Measurements from ENCODE around the gene ZC2HC1C. TPM values are rescaled to one million over a fixed set of nuclear protein-coding genes. Genes with fewer than 3 reads are reported as not detected.

Gene ZC2HC1C
- total RNA-seq: 5.2 TPM
- long read RNA-seq, partial matches to known transcripts: 1 of 12 reads
- long read RNA-seq, other reads (novel, unspliced or antisense): 9 of 12 reads

GRCh38 chr14:75069121-75069810 lies at the start of gene ZC2HC1C:
ZC2HC1C (plus strand) TSS chr14:75069641; CDS start chr14:75070574, 933 bp downstream.
- intact Hi-C loops (cut with DNase I): loop anchor here (5.0 kb wide), 1 partner anchor 67 kb away; the partner anchor contains the start of gene EIF2B2
- DNase-seq (ENCODE audit: low spot score): peak; percentile 98

GRCh38 chr14:75022655-75023054 lies 46.8 kb upstream of the ZC2HC1C start:
- no peak for DNase-seq (ENCODE audit: low spot score)
- intact Hi-C loops (cut with DNase I): no loop called here

- no peak for DNase-seq (ENCODE audit: low spot score)
- intact Hi-C loops (cut with DNase I): no loop called here
Observed at GRCh38 chr14:75023108-75023507, 46.3 kb upstream of the ZC2HC1C start.

- intact Hi-C loops (cut with DNase I): no loop called here
- DNase-seq (ENCODE audit: low spot score): no peak
Observed at GRCh38 chr14:75025082-75025481, 44.4 kb upstream of the ZC2HC1C start.

- DNase-seq (ENCODE audit: low spot score): no peak
- intact Hi-C loops (cut with DNase I): no loop called here
Observed at GRCh38 chr14:75025876-75026275, 43.6 kb upstream of the ZC2HC1C start.

- intact Hi-C loops (cut with DNase I): no loop called here
- no peak for DNase-seq (ENCODE audit: low spot score)
Observed at GRCh38 chr14:75030147-75030546, 39.3 kb upstream of the ZC2HC1C start.

- DNase-seq (ENCODE audit: low spot score): no peak
- intact Hi-C loops (cut with DNase I): no loop called here
Observed at GRCh38 chr14:75032939-75033338, 36.5 kb upstream of the ZC2HC1C start.

- no peak for DNase-seq (ENCODE audit: low spot score)
- intact Hi-C loops (cut with DNase I): no loop called here
Observed at GRCh38 chr14:75040507-75040906, 28.9 kb upstream of the ZC2HC1C start.

- DNase-seq (ENCODE audit: low spot score): no peak
- intact Hi-C loops (cut with DNase I): no loop called here
Observed at GRCh38 chr14:75040959-75041358, 28.5 kb upstream of the ZC2HC1C start.

GRCh38 chr14:75041613-75042012 lies 27.8 kb upstream of the ZC2HC1C start:
- no peak for DNase-seq (ENCODE audit: low spot score)
- intact Hi-C loops (cut with DNase I): no loop called here

GRCh38 chr14:75042035-75042434 lies 27.4 kb upstream of the ZC2HC1C start:
- intact Hi-C loops (cut with DNase I): no loop called here
- no peak for DNase-seq (ENCODE audit: low spot score)

- intact Hi-C loops (cut with DNase I): no loop called here
- DNase-seq (ENCODE audit: low spot score): no peak
Observed at GRCh38 chr14:75044322-75044721, 25.1 kb upstream of the ZC2HC1C start.

- intact Hi-C loops (cut with DNase I): no loop called here
- no peak for DNase-seq (ENCODE audit: low spot score)
Observed at GRCh38 chr14:75044752-75045151, 24.7 kb upstream of the ZC2HC1C start.

GRCh38 chr14:75046275-75046674 lies 23.2 kb upstream of the ZC2HC1C start:
- intact Hi-C loops (cut with DNase I): no loop called here
- DNase-seq (ENCODE audit: low spot score): no peak

GRCh38 chr14:75046899-75047298 lies 22.5 kb upstream of the ZC2HC1C start:
- DNase-seq (ENCODE audit: low spot score): no peak
- intact Hi-C loops (cut with DNase I): no loop called here

- intact Hi-C loops (cut with DNase I): no loop called here
- no peak for DNase-seq (ENCODE audit: low spot score)
Observed at GRCh38 chr14:75047506-75047905, 21.9 kb upstream of the ZC2HC1C start.

- intact Hi-C loops (cut with DNase I): no loop called here
- DNase-seq (ENCODE audit: low spot score): no peak
Observed at GRCh38 chr14:75048101-75048500, 21.3 kb upstream of the ZC2HC1C start.

- intact Hi-C loops (cut with DNase I): no loop called here
- no peak for DNase-seq (ENCODE audit: low spot score)
Observed at GRCh38 chr14:75049136-75049535, 20.3 kb upstream of the ZC2HC1C start.

GRCh38 chr14:75049731-75050201 lies 19.7 kb upstream of the ZC2HC1C start:
- intact Hi-C loops (cut with DNase I): no loop called here
- DNase-seq (ENCODE audit: low spot score): no peak

GRCh38 chr14:75050852-75051555 lies 18.4 kb upstream of the ZC2HC1C start, which contains the start of gene MLH3:
MLH3 (minus strand) TSS chr14:75051467; CDS start chr14:75049655, 1,812 bp downstream.
- intact Hi-C loops (cut with DNase I): no loop called here

GRCh38 chr14:75051556-75051899 lies 17.9 kb upstream of the ZC2HC1C start:
- intact Hi-C loops (cut with DNase I): no loop called here
- no peak for DNase-seq (ENCODE audit: low spot score)

More at GRCh38 chr14:75050852-75051555, 18.4 kb upstream of the ZC2HC1C start, which contains the start of gene MLH3:
- DNase-seq (ENCODE audit: low spot score): peak; percentile 89
